OCI-M2 (cell line): Measurements from ENCODE around the gene SPINK6.

Source experiments
- DNase-seq: peaks from one replicate; lab custom pipeline; 2025; ENCODE audit not compliant: unreplicated experiment; lab: John Stamatoyannopoulos, UW

SPINK6 gene

GRCh38 chr5:148202531-148203203 lies at the start of gene SPINK6:
SPINK6 (plus strand) TSS chr5:148203042; CDS start chr5:148203097, 55 bp downstream.
- DNase-seq = no peak

GRCh38 chr5:148156609-148157008 lies 46.2 kb upstream of the SPINK6 start:
- DNase-seq = no peak

GRCh38 chr5:148162038-148162437 lies 40.8 kb upstream of the SPINK6 start:
- no peak for DNase-seq

- no peak for DNase-seq
Measured at GRCh38 chr5:148163345-148163744, 39.5 kb upstream of the SPINK6 start.

GRCh38 chr5:148166550-148167283 lies 36.1 kb upstream of the SPINK6 start:
- DNase-seq = no peak

GRCh38 chr5:148168246-148168645 lies 34.6 kb upstream of the SPINK6 start, which contains the start of gene SPINK14:
SPINK14 (plus strand) TSS chr5:148168546; CDS start chr5:148169733, 1,187 bp downstream.
- DNase-seq = no peak

- no peak for DNase-seq
Measured at GRCh38 chr5:148172377-148172776, 30.5 kb upstream of the SPINK6 start.

- no peak for DNase-seq
Measured at GRCh38 chr5:148176480-148176879, 26.4 kb upstream of the SPINK6 start.

- DNase-seq = no peak
Measured at GRCh38 chr5:148177207-148177606, 25.6 kb upstream of the SPINK6 start.

GRCh38 chr5:148179234-148179824 lies 23.5 kb upstream of the SPINK6 start:
- DNase-seq = no peak

- DNase-seq = no peak
Measured at GRCh38 chr5:148186248-148187003, 16.4 kb upstream of the SPINK6 start.

GRCh38 chr5:148191010-148191409 lies 11.8 kb upstream of the SPINK6 start:
- DNase-seq = no peak

GRCh38 chr5:148193202-148193601 lies 9.6 kb upstream of the SPINK6 start:
- no peak for DNase-seq

GRCh38 chr5:148201151-148201550 lies 1.7 kb upstream of the SPINK6 start:
- no peak for DNase-seq

- no peak for DNase-seq
Measured at GRCh38 chr5:148205044-148205806, 2.4 kb downstream of the SPINK6 start.

GRCh38 chr5:148205865-148206264 lies 3.0 kb downstream of the SPINK6 start:
- DNase-seq = no peak

GRCh38 chr5:148206620-148207019 lies 3.8 kb downstream of the SPINK6 start:
- DNase-seq = no peak

GRCh38 chr5:148208226-148208625 lies 5.4 kb downstream of the SPINK6 start:
- DNase-seq = no peak

GRCh38 chr5:148209151-148209770 lies 6.4 kb downstream of the SPINK6 start:
- DNase-seq = no peak

- DNase-seq = no peak
Measured at GRCh38 chr5:148214665-148215185, 11.9 kb downstream of the SPINK6 start.
